K562 (cell line): ENCODE measurements around the gene TXN2. TPM values are rescaled to one million over a fixed set of nuclear protein-coding genes. Genes with fewer than 3 reads are reported as not detected.

ENCODE experiments used
- ARID1B ChIP-seq: fragments of 450-650 bp; IDR thresholded peaks from 2 replicates; pipeline ENCODE4 v1.6.1; 2016; ENCODE audit warnings: antibody characterized with exemption, mild to moderate bottlenecking, inconsistent platforms
- CBFA2T2 ChIP-seq: fragments of 450-650 bp; conservative IDR thresholded peaks from 2 replicates; pipeline ENCODE4 v1.6.1; 2017; ENCODE audit warnings: mild to moderate bottlenecking
- CBFA2T3 ChIP-seq: fragments of 450-650 bp; IDR thresholded peaks from 2 replicates; pipeline ENCODE4 v1.6.1; 2017
- CBFB ChIP-seq: sonication (generic); formaldehyde crosslinking; IDR thresholded peaks from 2 replicates; pipeline ENCODE4 v1.4.0; 2020; ENCODE audit warnings: mild to moderate bottlenecking, missing genetic modification reagents
- EP300 ChIP-seq: IDR thresholded peaks from 2 replicates; pipeline ENCODE4 v1.6.1; 2012; ENCODE audit warnings: low read length, improper control_type of control experiment
- ESRRA ChIP-seq: fragments of 450-650 bp; IDR thresholded peaks from 2 replicates; pipeline ENCODE4 v1.6.1; 2014; ENCODE audit warnings: low read depth, mild to moderate bottlenecking, moderate library complexity, borderline replicate concordance
- JUN ChIP-seq, 2 experiments: sonication (generic) in 1 of 2; formaldehyde crosslinking in 1 of 2; IDR thresholded peaks; 2 replicates each; pipeline versions ENCODE4 v1.6.1 to v1.8.0; 2012 to 2022; ENCODE audit warnings: borderline replicate concordance in 2 of 2, mild to moderate bottlenecking in 2 of 2, improper control_type of control experiment in 1 of 2, low read depth in 1 of 2, low read length in 1 of 2, missing genetic modification reagents in 1 of 2
- KLF16 ChIP-seq: IDR thresholded peaks from 2 replicates; pipeline ENCODE4 v1.6.1; 2016; ENCODE audit warnings: antibody characterized with exemption
- MAZ ChIP-seq, 2 experiments: fragments of 450-650 bp in 1 of 2; sonication (generic) in 1 of 2; formaldehyde crosslinking; IDR thresholded peaks in 1 of 2; conservative IDR thresholded peaks in 1 of 2; 2 replicates each; pipeline versions ENCODE4 v1.4.0 to v1.5.0; 2020; ENCODE audit warnings: mild to moderate bottlenecking in 1 of 2, missing genetic modification reagents in 1 of 2
- MEF2A ChIP-seq: IDR thresholded peaks from 2 replicates; pipeline ENCODE4 v1.6.1; 2011; ENCODE audit warnings: low read depth, mild to moderate bottlenecking, low read length, moderate library complexity; ENCODE audit not compliant: control insufficient read depth
- MEIS2 ChIP-seq: fragments of 450-650 bp; IDR thresholded peaks from 2 replicates; pipeline ENCODE4 v1.6.1; 2014; ENCODE audit warnings: mild to moderate bottlenecking; ENCODE audit not compliant: partially characterized antibody
- NFYB ChIP-seq: IDR thresholded peaks from 2 replicates; pipeline ENCODE4 v1.6.1; 2011; ENCODE audit warnings: mild to moderate bottlenecking, moderate library complexity; ENCODE audit not compliant: insufficient read length; ENCODE audit errors: extremely low read depth
- SMARCA4 ChIP-seq: fragments of 450-650 bp; IDR thresholded peaks from 2 replicates; pipeline ENCODE4 v1.6.1; 2016
- SOX6 ChIP-seq: fragments of 450-650 bp; IDR thresholded peaks from 2 replicates; pipeline ENCODE4 v1.6.1; 2014; ENCODE audit warnings: mild to moderate bottlenecking
- TCF3 ChIP-seq: sonication (generic); formaldehyde crosslinking; IDR thresholded peaks from 2 replicates; pipeline ENCODE4 v1.4.0; 2020; ENCODE audit warnings: mild to moderate bottlenecking, missing genetic modification reagents
- TEAD1 ChIP-seq, 2 experiments: fragments of 450-650 bp in 1 of 2; sonication (generic) in 1 of 2; formaldehyde crosslinking; IDR thresholded peaks; 2 replicates each; pipeline versions ENCODE4 v1.4.0 to v1.8.0; 2020 to 2022; ENCODE audit warnings: mild to moderate bottlenecking in 2 of 2, missing genetic modification reagents in 1 of 2
- THRAP3 ChIP-seq: fragments of 450-650 bp; IDR thresholded peaks from 2 replicates; pipeline ENCODE4 v1.6.1; 2016; ENCODE audit warnings: mild to moderate bottlenecking, inconsistent platforms, borderline replicate concordance
- ZFP1 ChIP-seq: fragments of 450-650 bp; formaldehyde crosslinking; IDR thresholded peaks from 2 replicates; pipeline ENCODE4 v1.4.0; 2020; ENCODE audit warnings: mild to moderate bottlenecking, mixed read lengths
- ZKSCAN8 ChIP-seq: fragments of 200-800 bp; sonication (Bioruptor generic); IDR thresholded peaks from 2 replicates; pipeline ENCODE4 v1.6.1; 2016; ENCODE audit warnings: missing genetic modification characterization, missing compliant biosample characterization
- ZNF124 ChIP-seq: sonication (generic); formaldehyde crosslinking; IDR thresholded peaks from 2 replicates; pipeline ENCODE4 v1.8.1; 2022; ENCODE audit warnings: missing genetic modification reagents
- ZNF76 ChIP-seq: fragments of 250-450 bp; sonication (Bioruptor Pico); IDR thresholded peaks from 2 replicates; pipeline ENCODE4 v1.4.0; 2020; ENCODE audit warnings: mild to moderate bottlenecking, moderate library complexity, borderline replicate concordance
- polyA plus RNA-seq, 8 experiments: library from polyadenylated mRNA; depleted of rRNA in 4 of 8; stranded (reverse) in 5 of 8; unstranded in 3 of 8; fragments of >200 nt; fragmentation: Nextera tagmentation in 2 of 8; fragmentation: Illumina TruSeq in 1 of 8; extraction: Ambion mirVana in 2 of 8; extraction: Trizol in 1 of 8; gene quantifications; 2 replicates each; pipeline versions ENCODE4 v1.2.1 to v1.2.3, GENCODE V29; 2011 to 2014; ENCODE audit warnings: inconsistent platforms in 1 of 8, missing spikeins in 1 of 8
- total RNA-seq, 7 experiments: library from RNA; depleted of rRNA in 6 of 7; stranded (reverse); fragments of >200 nt in 6 of 7; fragmentation: Illumina TruSeq in 2 of 7; extraction: Trizol in 2 of 7; gene quantifications; 2 replicates each; pipeline versions ENCODE4 v1.2.1 to v1.2.3, GENCODE V29; 2011 to 2021; ENCODE audit warnings: low replicate concordance in 1 of 7
- TF ChIP-seq, protein P1 (sequence below), 2 experiments: IDR thresholded peaks; 2 replicates each; pipeline ENCODE4 v1.6.1; 2011; ENCODE audit warnings: borderline replicate concordance in 1 of 2, control low read depth in 1 of 2, low read depth in 1 of 2, low read length in 1 of 2, mild to moderate bottlenecking in 1 of 2, mixed read lengths in 1 of 2, moderate library complexity in 1 of 2; ENCODE audit not compliant: insufficient read depth in 1 of 2, insufficient read length in 1 of 2, poor library complexity in 1 of 2, severe bottlenecking in 1 of 2; ENCODE audit errors: extremely low read depth in 1 of 2
- TF ChIP-seq, protein P2 (sequence below), 2 experiments: fragments of 450-650 bp in 1 of 2; sonication (generic) in 1 of 2; formaldehyde crosslinking in 1 of 2; IDR thresholded peaks in 1 of 2; conservative IDR thresholded peaks in 1 of 2; 2 replicates each; pipeline versions ENCODE4 v1.6.1 to v1.8.1; 2016 to 2023; ENCODE audit warnings: mild to moderate bottlenecking in 2 of 2, moderate library complexity in 2 of 2, inconsistent platforms in 1 of 2, missing genetic modification reagents in 1 of 2

TXN2 gene
- total and polyA plus RNA-seq, 9 of the 15 experiments (the other 6 are each of a cell fraction or from before 2014, with no cell fraction given), result 48.5 to 399 (median 118) TPM

DNA sequence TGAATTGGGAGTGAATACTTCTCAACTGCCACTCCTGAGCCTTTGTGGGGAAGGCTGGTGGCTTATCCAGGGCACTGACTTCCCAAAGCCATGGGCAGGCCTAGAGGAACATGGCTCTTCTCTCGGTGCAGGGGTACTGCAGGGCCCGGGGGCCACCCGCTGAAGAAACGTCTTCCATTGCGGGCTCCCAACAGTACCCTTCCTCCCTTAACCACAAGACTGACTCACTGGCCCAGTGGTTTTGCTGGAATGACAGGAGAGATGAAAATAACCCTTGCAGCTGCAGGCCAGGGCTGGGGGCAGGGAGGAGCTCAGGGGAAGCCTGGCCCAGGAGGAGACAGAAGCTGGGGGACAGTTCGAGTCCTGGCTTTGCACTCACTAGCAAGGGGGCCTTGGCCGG is 13.5 kb downstream of the TXN2 start (continued):
- TF ChIP-seq, protein P1, sequence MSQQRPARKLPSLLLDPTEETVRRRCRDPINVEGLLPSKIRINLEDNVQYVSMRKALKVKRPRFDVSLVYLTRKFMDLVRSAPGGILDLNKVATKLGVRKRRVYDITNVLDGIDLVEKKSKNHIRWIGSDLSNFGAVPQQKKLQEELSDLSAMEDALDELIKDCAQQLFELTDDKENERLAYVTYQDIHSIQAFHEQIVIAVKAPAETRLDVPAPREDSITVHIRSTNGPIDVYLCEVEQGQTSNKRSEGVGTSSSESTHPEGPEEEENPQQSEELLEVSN (IDR thresholded peaks at IDR 0.05; ENCODE audit: borderline replicate concordance in 1 of 2, extremely low read depth in 1 of 2, insufficient read depth in 1 of 2, insufficient read length in 1 of 2, low read depth in 1 of 2, low read length in 1 of 2, poor library complexity in 1 of 2, severe bottlenecking in 1 of 2), result no peak
- peak; percentile 77 for TF ChIP-seq CBFA2T3
- TF ChIP-seq THRAP3, result no peak
- peak; percentile 49; the same call in 1 of the 2 replicates for TF ChIP-seq EP300
- peak; percentile 29; the same call in 1 of the 2 replicates for TF ChIP-seq SOX6
- TF ChIP-seq ESRRA, result peak; percentile 89; the same call in 1 of the 2 replicates
- no peak for TF ChIP-seq ZNF76 (CRISPR knock-in tag)
- peak; percentile 79 for TF ChIP-seq ARID1B
- TF ChIP-seq JUN (IDR thresholded peaks at IDR 0.05; ENCODE audit: borderline replicate concordance, low read depth, low read length), result peak; percentile 83
- peak; percentile 63; the same call in 1 of the 2 replicates for TF ChIP-seq JUN (CRISPR knock-in tag; IDR thresholded peaks at IDR 0.05; ENCODE audit: borderline replicate concordance)
- peak; percentile 24 for TF ChIP-seq MEIS2
- TF ChIP-seq NFYB, result no peak
- TF ChIP-seq TCF3 (CRISPR knock-in tag), result peak; percentile 69
- peak; percentile 31 to 74; a peak in 2 of 4 replicates for TF ChIP-seq MAZ (CRISPR knock-in tag; conservative IDR thresholded peaks at IDR 0.05 in 1 of 2, IDR thresholded peaks at IDR 0.05 in 1 of 2)
- TF ChIP-seq MEF2A, result peak; percentile 86
- peak; percentile 82 for TF ChIP-seq CBFB (CRISPR knock-in tag)
- TF ChIP-seq, protein P2, sequence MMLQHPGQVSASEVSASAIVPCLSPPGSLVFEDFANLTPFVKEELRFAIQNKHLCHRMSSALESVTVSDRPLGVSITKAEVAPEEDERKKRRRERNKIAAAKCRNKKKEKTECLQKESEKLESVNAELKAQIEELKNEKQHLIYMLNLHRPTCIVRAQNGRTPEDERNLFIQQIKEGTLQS (IDR thresholded peaks at IDR 0.05), result peak; percentile 71
- TF ChIP-seq, protein P2 (CRISPR knock-in tag; conservative IDR thresholded peaks at IDR 0.05), result no peak
- TF ChIP-seq ZKSCAN8, result 0 out of 2 replicates have a peak, but pooled peaks have one; percentile 25
- peak; percentile 70; the same call in 1 of the 2 replicates for TF ChIP-seq SMARCA4
- TF ChIP-seq CBFA2T2, result peak; percentile 49; the same call in 1 of the 2 replicates
- TF ChIP-seq ZNF124, result no peak
- TF ChIP-seq ZFP1 (CRISPR knock-in tag), result no peak
- peak; percentile 79 for TF ChIP-seq KLF16
- TF ChIP-seq TEAD1 (CRISPR knock-in tag; IDR thresholded peaks at IDR 0.05), result peak; percentile 85 to 95
